ENCODE measurements around the gene MAOB.
"Not testable (repeated sequence)": the region's sequence is repeated elsewhere in the genome, so short reads cannot be mapped to it uniquely, and the experiment has no call there.

The MAOB gene

DNA sequence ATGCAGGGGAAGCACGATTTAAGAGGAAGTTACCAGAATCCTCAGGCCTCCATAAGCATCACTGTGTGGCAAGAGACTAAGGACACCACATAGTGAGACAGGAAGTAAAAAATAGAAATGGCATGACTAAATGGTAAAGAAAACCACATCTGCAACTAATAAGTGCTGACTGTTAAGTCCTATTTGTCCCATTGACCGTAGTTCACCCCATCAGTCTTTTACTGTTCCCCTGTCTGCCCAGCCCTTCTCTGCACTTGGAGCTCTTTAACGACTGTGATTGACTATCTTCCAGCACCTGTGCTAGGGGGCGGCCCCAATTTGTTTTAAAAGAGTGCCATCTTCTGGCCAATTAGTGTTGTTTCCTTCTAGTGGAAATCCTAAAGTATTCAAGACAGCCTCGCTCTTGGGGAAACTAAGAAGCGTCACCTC lies 132.0 kb downstream of the MAOB start:
- peak; percentile 44 for DNase-seq

- no peak for DNase-seq
Observed at GRCh38 chrX:43747476-43747875, 134.8 kb downstream of the MAOB start.

- no peak for DNase-seq
Observed at GRCh38 chrX:43745938-43746721, 136.1 kb downstream of the MAOB start.

- no peak for DNase-seq
Observed at GRCh38 chrX:43744284-43744683, 138.0 kb downstream of the MAOB start.

DNA sequence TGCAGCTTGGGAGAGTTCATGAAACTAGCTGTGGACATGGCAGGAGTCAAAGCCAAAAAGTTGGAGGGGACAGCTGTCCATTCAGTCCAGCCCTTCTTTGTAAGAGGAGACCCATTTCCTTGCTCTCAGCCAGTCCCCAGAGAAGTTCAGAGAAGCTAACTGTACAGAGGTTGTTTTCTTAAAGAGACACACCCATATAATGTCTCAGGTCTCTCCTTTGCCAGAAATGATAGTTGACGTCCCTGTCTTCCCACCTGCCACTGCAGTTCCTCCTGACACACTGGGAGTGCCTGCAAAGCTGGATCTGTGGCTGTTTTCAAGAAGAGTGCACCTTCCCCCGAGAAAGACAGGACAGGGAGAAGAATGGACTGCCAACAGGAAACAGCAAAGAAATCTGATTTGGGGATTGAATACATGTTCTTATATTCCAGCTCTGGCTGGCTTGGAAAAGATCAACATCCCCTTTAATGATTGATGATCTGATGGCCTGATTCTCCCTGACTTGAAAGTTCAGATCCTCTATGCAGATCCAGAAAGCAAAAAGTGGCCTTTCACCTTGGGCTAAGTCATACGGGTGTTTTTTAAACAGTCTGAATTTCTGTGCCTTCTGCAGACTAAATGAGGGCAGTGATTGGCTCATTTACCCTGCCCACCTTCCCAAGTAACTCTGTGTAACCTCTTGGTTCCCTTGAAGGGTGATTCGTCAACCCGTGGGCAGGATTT lies 139.0 kb downstream of the MAOB start:
- no peak for DNase-seq

DNA sequence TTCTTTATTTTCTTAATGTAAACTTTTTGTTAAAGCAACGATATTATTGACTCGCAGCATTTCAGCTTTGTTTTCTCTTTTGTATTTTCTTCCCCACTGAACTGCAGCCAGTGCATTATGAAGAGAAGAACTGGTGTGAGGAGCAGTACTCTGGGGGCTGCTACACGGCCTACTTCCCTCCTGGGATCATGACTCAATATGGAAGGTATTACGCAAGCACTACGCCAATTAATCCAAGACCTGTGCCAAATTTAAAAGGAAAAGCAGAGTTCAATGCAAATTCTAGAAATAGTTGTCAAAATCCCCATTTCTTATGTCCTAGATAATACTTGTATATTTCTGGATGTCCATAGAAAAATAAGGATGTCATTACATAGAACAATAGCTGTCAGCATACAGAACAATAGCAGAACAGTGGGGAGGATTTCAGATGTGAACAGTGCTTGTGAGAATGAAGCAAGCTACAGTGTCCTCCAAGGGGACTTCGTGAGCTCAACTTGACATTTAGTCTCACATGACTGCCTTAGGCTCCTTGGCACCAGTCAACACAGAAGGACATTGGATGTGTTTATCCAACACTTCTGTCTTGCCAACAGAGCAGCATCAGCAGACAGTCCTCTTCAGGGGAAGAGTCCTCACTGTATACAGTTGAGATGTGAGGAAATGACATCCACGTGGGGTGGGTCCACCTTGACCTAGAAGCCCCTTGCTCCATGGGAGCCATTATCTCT lies 140.2 kb downstream of the MAOB start:
- DNase-seq, result no peak

GRCh38 chrX:43735957-43736356 lies 146.3 kb downstream of the MAOB start:
- no peak for DNase-seq

DNA sequence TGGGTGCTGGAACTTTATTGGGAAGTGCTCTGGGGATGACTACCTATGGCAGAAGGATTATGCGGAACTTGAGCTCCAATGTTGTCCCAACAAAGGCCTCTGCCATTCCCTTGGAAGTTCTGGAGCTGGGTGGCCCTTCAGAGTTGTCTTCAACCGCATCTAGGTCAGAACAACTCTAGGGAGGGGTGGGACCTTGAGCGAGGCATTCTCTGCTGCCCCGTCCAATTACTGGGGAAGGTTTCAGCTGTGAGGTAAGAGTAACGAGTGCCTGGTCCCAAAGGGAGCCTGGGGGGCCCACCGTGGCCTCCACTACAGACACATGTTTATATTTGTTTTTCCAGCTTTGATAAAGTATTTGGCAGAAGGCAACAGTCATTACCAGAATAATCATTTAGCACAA lies 146.7 kb downstream of the MAOB start:
- no peak for DNase-seq

- no peak for DNase-seq
Observed at GRCh38 chrX:43734444-43734843, 147.8 kb downstream of the MAOB start.

DNA sequence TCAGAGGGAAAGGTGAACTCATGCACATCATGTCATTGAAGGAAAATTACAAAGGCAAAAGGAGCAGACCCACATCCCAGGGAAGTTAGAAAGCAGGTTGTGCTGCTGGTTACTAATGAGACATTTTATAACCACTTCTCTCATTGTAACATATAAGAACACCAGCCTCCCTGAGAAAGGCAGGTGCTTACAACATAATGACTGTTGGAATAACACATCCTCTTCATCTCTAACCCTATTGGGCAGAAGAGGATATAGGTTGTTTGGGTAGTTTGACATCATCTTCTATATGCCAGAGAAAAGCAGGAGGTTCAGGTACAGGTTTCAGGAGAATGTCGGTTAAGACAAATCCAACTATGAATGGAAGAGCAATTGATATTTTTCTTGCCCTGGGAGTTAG lies 148.6 kb downstream of the MAOB start:
- DNase-seq, result no peak

- DNase-seq, result no peak
Observed at GRCh38 chrX:43731086-43731485, 151.2 kb downstream of the MAOB start.

DNA sequence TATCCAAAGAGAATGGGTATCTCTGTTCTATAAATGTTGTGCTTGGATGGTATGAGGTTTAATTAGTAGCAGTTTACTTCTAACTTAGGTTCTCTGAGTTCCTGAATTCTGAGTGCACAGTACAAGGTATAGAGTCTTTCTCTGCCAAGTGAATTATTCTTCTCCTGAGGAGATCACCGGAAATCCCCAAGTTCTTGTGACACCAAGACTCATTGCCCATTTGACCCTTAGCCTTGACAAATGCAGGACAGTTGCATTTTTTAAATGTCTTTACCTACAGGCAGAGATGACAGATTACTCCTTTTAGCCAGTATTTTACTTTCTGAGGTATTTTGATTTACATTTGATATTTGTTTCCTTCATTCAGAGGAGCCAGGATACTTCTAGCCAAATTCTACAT lies 153.3 kb downstream of the MAOB start:
- no peak for DNase-seq

GRCh38 chrX:43728002-43728401 lies 154.2 kb downstream of the MAOB start:
- no peak for DNase-seq

DNA sequence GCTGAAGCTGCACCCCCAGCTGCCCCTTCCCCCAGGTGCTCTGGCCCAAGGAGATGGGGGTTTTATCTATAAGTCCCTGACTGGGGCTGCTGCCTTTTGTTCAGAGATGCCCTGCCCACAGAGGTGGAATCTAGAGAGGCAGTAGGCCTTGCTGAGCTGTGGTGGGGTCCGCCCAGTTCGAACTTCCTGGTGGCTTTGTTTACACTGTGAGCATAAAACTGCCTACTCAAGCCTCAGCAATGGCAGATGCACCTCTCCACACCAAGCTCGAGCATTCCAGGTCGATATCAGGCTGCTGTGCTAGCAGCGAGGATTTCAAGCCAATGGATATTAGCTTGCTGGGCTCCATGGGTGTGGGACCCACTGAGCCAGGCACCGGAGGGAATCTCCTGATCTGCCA lies 155.0 kb downstream of the MAOB start:
- DNase-seq, result not testable (repeated sequence)

DNA sequence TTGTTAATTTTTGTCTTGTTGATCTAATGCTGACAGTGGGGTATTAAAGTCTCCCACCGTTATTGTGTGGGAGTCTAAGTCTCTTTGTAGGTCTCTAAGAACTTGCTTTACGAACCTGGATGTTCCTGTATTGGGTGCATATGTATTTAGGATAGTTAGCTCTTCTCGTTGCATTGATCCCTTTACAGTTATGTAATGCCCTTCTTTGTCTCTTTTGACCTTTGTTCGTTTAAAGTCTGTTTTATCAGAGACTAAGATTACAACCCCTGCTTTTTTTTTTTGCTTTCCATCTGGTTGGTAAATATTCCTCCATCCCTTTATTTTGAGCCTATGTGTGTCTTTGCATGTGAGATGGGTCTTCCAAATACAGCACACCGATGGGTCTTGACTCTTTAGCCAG lies 157.0 kb downstream of the MAOB start:
- DNase-seq, result not testable (repeated sequence)

GRCh38 chrX:43720961-43721360 lies 161.3 kb downstream of the MAOB start:
- DNase-seq, result no peak

DNA sequence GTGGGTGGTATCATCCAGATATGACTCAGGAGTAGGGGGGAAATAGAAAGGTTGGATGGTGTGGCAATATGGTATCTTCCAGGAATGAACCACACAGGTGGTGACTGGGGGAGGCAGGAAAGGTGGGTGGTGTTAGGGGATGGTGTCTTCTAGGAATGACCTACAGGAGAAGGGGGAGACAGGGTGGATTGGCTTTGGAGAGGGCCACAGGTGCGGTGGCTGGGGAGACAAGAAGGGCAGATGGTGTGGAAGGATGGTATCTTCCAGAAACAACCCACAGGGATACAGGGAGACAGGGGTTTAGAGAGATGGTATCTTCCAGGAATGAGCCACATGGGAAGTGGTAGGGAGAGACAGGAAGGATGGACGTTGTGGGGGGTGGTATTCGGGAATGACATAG lies 162.2 kb downstream of the MAOB start:
- no peak for DNase-seq

GRCh38 chrX:43718956-43719355 lies 163.3 kb downstream of the MAOB start:
- DNase-seq, result no peak

DNA sequence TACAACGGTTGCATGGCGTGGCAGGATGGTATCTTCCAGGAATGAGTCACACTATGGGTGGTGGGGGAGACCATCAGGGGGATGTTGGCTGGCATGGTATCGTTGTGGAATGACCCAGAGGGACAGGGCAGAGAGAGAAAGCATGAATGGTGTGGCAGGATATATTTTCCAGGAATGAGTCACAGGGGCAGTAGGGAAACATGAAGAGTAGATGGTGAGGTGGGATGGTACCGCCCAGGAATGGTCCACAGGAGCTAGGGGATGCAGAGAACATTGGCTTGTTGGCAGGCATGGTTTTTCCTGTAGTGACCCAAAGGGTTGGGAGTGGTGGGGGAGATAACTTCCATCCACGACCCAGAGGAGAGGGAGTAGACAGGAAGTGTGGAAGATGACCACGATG lies 163.7 kb downstream of the MAOB start:
- DNase-seq, result no peak

DNA sequence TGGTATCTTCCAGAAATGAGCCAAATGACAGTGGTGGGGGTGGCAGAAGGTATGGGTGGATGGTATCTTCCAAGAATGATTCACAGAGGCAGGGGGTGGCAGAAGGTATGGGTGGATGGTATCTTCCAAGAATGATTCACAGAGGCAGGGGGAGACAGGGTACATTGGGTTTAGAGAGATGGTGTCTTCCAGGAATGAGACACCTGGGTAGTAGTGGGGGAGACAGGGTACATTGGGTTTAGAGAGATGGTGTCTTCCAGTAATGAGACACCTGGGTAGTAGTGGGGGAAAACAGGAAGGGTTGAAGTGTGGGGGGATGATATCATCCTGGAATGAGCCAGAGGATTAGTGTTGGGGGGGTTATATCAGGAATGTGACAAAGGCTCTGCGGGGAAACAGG lies 164.2 kb downstream of the MAOB start:
- no peak for DNase-seq

DNA sequence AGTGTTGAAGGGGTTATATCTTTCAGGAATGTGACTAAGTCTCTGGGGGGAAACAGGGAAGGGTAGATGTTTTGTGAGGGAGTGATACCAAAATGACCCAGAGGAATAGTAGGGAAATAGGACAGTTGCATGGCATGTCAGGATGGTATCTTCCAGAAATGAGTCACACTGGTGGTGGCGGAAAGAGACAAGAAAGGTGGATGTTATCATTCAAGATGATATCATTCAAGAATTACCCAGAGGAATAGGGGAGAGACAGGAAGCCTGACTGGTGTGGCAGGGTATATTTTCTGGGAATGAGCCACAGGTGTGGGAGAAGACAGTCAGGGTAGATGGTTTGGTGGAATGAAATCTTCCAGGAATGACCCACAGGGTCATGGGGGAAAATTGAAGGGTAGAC lies 165.1 kb downstream of the MAOB start:
- no peak for DNase-seq

GRCh38 chrX:43716696-43717095 lies 165.6 kb downstream of the MAOB start:
- no peak for DNase-seq

All from NCI-H2107 (cell line).